BJ (cell line): Measurements from ENCODE around the gene HIPK2. TPM values are rescaled to one million over a fixed set of nuclear protein-coding genes. Genes with fewer than 3 reads are reported as not detected.

ENCODE experiments used
- polyA plus RNA-seq: library from polyadenylated mRNA; depleted of rRNA; stranded (reverse); fragments of >200 nt; gene quantifications from 2 replicates; pipeline ENCODE4 v1.2.3, GENCODE V29; 2011; rRNA removed

The HIPK2 gene
- polyA plus RNA-seq, 1 experiment: 3.6 TPM

Other genes with a start within 250 kb of the HIPK2 start
- 0.16 and 0.18 TPM in 2 replicates for gene TBXAS1, start 51.3 kb upstream of the HIPK2 start, polyA plus RNA-seq